NB4 (cell line): ENCODE measurements around the gene DENND1A.

Experiments
- MYC ChIP-seq: IDR thresholded peaks from 2 replicates; pipeline ENCODE4 v1.6.1; 2011; ENCODE audit warnings: low read depth, low read length
- POLR2A ChIP-seq: IDR thresholded peaks from 2 replicates; pipeline ENCODE4 v1.6.1; 2011; ENCODE audit warnings: mild to moderate bottlenecking; ENCODE audit not compliant: insufficient read length; ENCODE audit errors: extremely low read depth
- TF ChIP-seq, protein P1 (sequence below): IDR thresholded peaks from one replicate; pipeline ENCODE4 v1.5.1; 2012; ENCODE audit warnings: low read depth, low read length

DNA sequence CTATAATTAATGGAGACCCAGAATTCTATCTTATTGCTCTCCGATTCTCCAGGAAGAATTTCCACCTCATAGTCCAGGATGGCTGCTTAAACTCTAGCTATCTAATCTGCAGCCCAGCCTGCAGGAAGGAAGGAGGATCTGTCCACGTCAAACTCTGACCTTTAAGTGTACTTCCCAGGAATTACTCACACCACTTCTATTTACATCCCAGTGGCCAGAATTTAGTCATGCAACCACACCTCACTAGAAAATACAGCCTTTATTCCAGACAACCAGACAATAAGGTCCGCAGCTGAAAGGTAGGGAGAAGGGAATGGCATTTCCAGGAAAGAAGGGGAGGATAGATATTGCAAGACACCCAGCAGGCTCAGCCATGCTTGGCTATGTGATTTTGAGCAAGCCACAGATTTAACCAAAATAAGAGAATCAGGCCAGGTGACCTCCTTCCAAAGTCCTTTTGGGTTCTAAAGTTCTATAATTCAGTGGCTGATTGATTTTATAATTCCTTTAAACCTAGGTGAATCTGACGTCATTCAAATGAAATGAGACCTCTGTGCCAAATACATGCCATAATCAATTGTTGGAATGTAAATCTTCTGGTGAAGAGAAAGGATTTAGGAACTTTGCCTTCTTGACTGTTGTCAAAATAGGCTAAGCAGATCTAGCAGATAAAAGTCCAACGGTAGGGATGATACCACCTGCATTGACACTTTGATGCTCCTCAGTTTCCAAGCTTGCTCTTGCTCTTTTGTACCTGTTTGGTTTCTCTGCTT is 3.7 kb upstream of the DENND1A start:
- TF ChIP-seq, protein P1, sequence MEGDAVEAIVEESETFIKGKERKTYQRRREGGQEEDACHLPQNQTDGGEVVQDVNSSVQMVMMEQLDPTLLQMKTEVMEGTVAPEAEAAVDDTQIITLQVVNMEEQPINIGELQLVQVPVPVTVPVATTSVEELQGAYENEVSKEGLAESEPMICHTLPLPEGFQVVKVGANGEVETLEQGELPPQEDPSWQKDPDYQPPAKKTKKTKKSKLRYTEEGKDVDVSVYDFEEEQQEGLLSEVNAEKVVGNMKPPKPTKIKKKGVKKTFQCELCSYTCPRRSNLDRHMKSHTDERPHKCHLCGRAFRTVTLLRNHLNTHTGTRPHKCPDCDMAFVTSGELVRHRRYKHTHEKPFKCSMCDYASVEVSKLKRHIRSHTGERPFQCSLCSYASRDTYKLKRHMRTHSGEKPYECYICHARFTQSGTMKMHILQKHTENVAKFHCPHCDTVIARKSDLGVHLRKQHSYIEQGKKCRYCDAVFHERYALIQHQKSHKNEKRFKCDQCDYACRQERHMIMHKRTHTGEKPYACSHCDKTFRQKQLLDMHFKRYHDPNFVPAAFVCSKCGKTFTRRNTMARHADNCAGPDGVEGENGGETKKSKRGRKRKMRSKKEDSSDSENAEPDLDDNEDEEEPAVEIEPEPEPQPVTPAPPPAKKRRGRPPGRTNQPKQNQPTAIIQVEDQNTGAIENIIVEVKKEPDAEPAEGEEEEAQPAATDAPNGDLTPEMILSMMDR: no peak
- no peak for TF ChIP-seq POLR2A
- no peak for TF ChIP-seq MYC
